HepG2 (cell line): Measurements from ENCODE around the gene GNGT2. TPM values are rescaled to one million over a fixed set of nuclear protein-coding genes. Genes with fewer than 3 reads are reported as not detected.
A peak's percentile ranks its signal among the peaks of the same experiment; 100 is the strongest.

Experiments
- ARID2 ChIP-seq: sonication (generic); formaldehyde crosslinking; IDR thresholded peaks from 2 replicates; pipeline ENCODE4 v1.8.1; 2022; ENCODE audit warnings: mild to moderate bottlenecking, missing genetic modification reagents, borderline replicate concordance
- BCL6 ChIP-seq: IDR thresholded peaks from 2 replicates; pipeline ENCODE4 v1.6.1; 2016; ENCODE audit warnings: missing genetic modification reagents, missing compliant biosample characterization
- CCDC6 ChIP-seq: sonication (generic); formaldehyde crosslinking; IDR thresholded peaks from 2 replicates; pipeline ENCODE4 v1.8.1; 2022; ENCODE audit warnings: mild to moderate bottlenecking, missing genetic modification reagents, moderate library complexity
- CEBPG ChIP-seq: IDR thresholded peaks from 2 replicates; pipeline ENCODE4 v1.6.1; 2016
- CREM ChIP-seq, 2 experiments: sonication (generic) in 1 of 2; formaldehyde crosslinking in 1 of 2; IDR thresholded peaks; 2 replicates each; pipeline versions ENCODE4 v1.4.0 to v1.6.1; 2016 to 2020; ENCODE audit warnings: antibody characterized with exemption in 1 of 2, mild to moderate bottlenecking in 1 of 2, missing genetic modification reagents in 1 of 2
- ETV5 ChIP-seq: IDR thresholded peaks from 2 replicates; pipeline ENCODE4 v1.6.1; 2018; ENCODE audit warnings: missing biosample characterization, missing genetic modification reagents, inconsistent platforms, borderline replicate concordance
- KLF13 ChIP-seq: sonication (generic); formaldehyde crosslinking; IDR thresholded peaks from 2 replicates; pipeline ENCODE4 v1.4.0; 2020; ENCODE audit warnings: mild to moderate bottlenecking, missing genetic modification reagents
- MATR3 ChIP-seq: sonication (generic); formaldehyde crosslinking; IDR thresholded peaks from 2 replicates; pipeline ENCODE4 v1.4.0; 2020; ENCODE audit warnings: missing genetic modification reagents
- MIER2 ChIP-seq: IDR thresholded peaks from 2 replicates; pipeline ENCODE4 v1.6.1; 2016; ENCODE audit warnings: missing biosample characterization, missing genetic modification reagents
- MYNN ChIP-seq: sonication (generic); formaldehyde crosslinking; IDR thresholded peaks from 2 replicates; pipeline ENCODE4 v1.4.0; 2020; ENCODE audit warnings: mild to moderate bottlenecking, low read depth, missing genetic modification reagents
- NFE2L2 ChIP-seq: fragments of 150-350 bp; IDR thresholded peaks from 2 replicates; pipeline ENCODE4 v1.6.1; 2014; ENCODE audit warnings: low read length
- PAX8 ChIP-seq: sonication (generic); formaldehyde crosslinking; IDR thresholded peaks from 2 replicates; pipeline ENCODE4 v1.8.0; 2022; ENCODE audit warnings: mild to moderate bottlenecking, missing genetic modification reagents, borderline replicate concordance
- PHF20 ChIP-seq: sonication (generic); formaldehyde crosslinking; IDR thresholded peaks from 2 replicates; pipeline ENCODE4 v1.5.0; 2020; ENCODE audit warnings: mild to moderate bottlenecking, missing genetic modification reagents
- RBFOX2 ChIP-seq: fragments of 200-400 bp; formaldehyde crosslinking; IDR thresholded peaks from 2 replicates; pipeline ENCODE4 v1.6.1; 2017; ENCODE audit warnings: low read depth, mild to moderate bottlenecking, low read length
- RNF2 ChIP-seq: fragments of 450-650 bp; conservative IDR thresholded peaks from 2 replicates; pipeline ENCODE4 v1.6.1; 2016; ENCODE audit warnings: low read depth
- TAF1 ChIP-seq: sonication (generic); formaldehyde crosslinking; IDR thresholded peaks from 2 replicates; pipeline ENCODE4 v1.4.0; 2020; ENCODE audit warnings: missing genetic modification reagents
- TCF7 ChIP-seq: sonication (generic); IDR thresholded peaks from 2 replicates; pipeline ENCODE4 v1.6.1; 2016; ENCODE audit warnings: antibody characterized with exemption, low read depth
- ZBTB7B ChIP-seq: sonication (generic); formaldehyde crosslinking; IDR thresholded peaks from 2 replicates; pipeline ENCODE4 v1.4.0; 2020; ENCODE audit warnings: missing genetic modification reagents
- ZKSCAN1 ChIP-seq: fragments of 150-350 bp; IDR thresholded peaks from 2 replicates; pipeline ENCODE4 v1.6.1; 2014; ENCODE audit warnings: low read length
- ZNF20 ChIP-seq: sonication (generic); formaldehyde crosslinking; IDR thresholded peaks from 2 replicates; pipeline ENCODE4 v1.4.0; 2020; ENCODE audit warnings: mild to moderate bottlenecking, moderate library complexity, missing genetic modification reagents
- ZNF260 ChIP-seq: sonication (generic); formaldehyde crosslinking; IDR thresholded peaks from 2 replicates; pipeline ENCODE4 v1.4.0; 2020; ENCODE audit warnings: missing genetic modification reagents, low read depth, mild to moderate bottlenecking, borderline replicate concordance
- ZNF275 ChIP-seq: sonication (generic); formaldehyde crosslinking; IDR thresholded peaks from 2 replicates; pipeline ENCODE4 v1.8.0; 2022; ENCODE audit warnings: missing genetic modification reagents, mild to moderate bottlenecking, inconsistent platforms, borderline replicate concordance
- ZNF382 ChIP-seq: sonication (generic); formaldehyde crosslinking; IDR thresholded peaks from 2 replicates; pipeline ENCODE4 v1.5.0; 2020; ENCODE audit warnings: missing genetic modification reagents, mild to moderate bottlenecking, borderline replicate concordance
- ZNF501 ChIP-seq: sonication (generic); formaldehyde crosslinking; IDR thresholded peaks from 2 replicates; pipeline ENCODE4 v1.5.1; 2020; ENCODE audit warnings: mild to moderate bottlenecking, moderate library complexity, missing genetic modification reagents
- polyA plus RNA-seq, 8 experiments: library from polyadenylated mRNA; depleted of rRNA in 3 of 8; stranded (reverse) in 7 of 8; unstranded in 1 of 8; fragments of >200 nt; fragmentation: Illumina TruSeq in 4 of 8; extraction: Trizol in 4 of 8; gene quantifications; 2 replicates each; pipeline versions ENCODE4 v1.2.1 to v1.2.3, GENCODE V29; 2011 to 2016; ENCODE audit warnings: low read depth in 4 of 8, missing spikeins in 1 of 8, mixed read lengths in 1 of 8; ENCODE audit not compliant: insufficient read depth in 1 of 8
- total RNA-seq, 5 experiments: library from RNA; depleted of rRNA; stranded (reverse); fragments of >200 nt; fragmentation: Illumina TruSeq; extraction: Trizol; gene quantifications; 2 replicates each; pipeline ENCODE4 v1.2.3, GENCODE V29; 2016; ENCODE audit warnings: low read depth in 1 of 5
- TF ChIP-seq, protein P1 (sequence below): sonication (generic); formaldehyde crosslinking; IDR thresholded peaks from 2 replicates; pipeline ENCODE4 v1.8.0; 2022; ENCODE audit warnings: missing genetic modification reagents, mild to moderate bottlenecking, moderate library complexity, borderline replicate concordance
- TF ChIP-seq, protein P2 (sequence below): sonication (generic); formaldehyde crosslinking; conservative IDR thresholded peaks from 2 replicates; pipeline ENCODE4 v1.4.0; 2020; ENCODE audit warnings: missing genetic modification reagents

GNGT2 gene
- total and polyA plus RNA-seq, 2 of the 13 experiments (the other 11 are each of a cell fraction or from before 2014, with no cell fraction given) = not detected

DNA sequence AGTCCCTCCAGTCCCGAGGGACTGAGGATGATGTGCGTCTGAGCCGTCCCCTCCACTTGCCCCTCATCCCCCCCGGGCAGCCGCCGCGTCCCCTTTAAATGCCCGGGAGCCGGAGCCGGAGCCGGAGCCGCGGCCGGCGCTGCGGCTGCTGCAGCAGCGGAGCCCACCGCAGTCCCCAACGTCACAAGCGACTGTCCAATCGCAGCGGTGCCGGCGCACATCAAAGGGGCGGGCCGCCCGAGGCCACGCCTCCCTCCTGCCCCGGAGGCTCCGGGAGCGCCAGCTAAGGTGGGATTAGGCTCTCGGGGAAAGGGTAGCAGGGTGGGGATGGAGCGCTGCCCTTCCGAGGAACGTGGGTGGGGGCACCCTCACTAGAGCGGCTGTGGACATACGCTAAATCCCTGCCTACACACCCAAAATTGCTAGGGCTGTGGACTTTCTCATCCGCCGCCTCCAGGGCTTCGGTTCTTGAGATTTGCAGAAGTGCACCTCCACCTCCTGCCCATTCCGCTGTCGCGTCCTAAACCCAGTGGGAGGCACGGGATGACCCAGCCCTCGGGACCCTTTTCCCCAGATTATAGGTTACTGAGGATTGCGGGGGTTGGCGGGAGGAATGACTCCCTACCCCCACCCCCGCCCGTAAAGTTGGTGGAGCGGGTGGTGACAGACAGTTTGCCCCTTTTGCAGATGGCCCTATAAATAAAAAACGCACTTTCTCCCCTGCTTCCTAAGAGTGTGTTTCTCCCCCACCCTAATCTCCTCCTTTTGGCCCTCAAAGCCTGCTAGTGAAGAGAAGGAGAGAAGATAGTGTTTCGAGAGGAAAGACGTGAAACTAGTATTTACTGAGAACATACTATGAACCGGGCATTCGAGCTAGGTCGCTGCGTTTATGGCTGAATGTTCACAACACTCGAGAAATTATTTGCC, 20.5 kb upstream of the GNGT2 start, which contains the start of gene PHOSPHO1 (continued):
- TF ChIP-seq ZNF501 (peak; percentile 52), KLF13 (CRISPR knock-in tag) (no peak), PAX8 (no peak), CREM (IDR thresholded peaks at IDR 0.05) (no peak), CREM (CRISPR knock-in tag; IDR thresholded peaks at IDR 0.05) (no peak), RNF2 (0 out of 2 replicates have a peak, but pooled peaks have one; percentile 36), NFE2L2 (no peak), PHF20 (no peak), ZNF382 (no peak), ZNF260 (CRISPR knock-in tag) (no peak), CEBPG (no peak), BCL6 (CRISPR knock-in tag) (no peak), ZKSCAN1 (no peak), ETV5 (CRISPR knock-in tag) (no peak), TCF7 (peak; percentile 84), ZBTB7B (CRISPR knock-in tag) (peak; percentile 60; the same call in 1 of the 2 replicates), ZNF275 (CRISPR knock-in tag) (no peak), ARID2 (CRISPR knock-in tag) (no peak), RBFOX2 (no peak), MATR3 (CRISPR knock-in tag) (no peak), MYNN (CRISPR knock-in tag) (no peak), CCDC6 (CRISPR knock-in tag) (no peak), ZNF20 (CRISPR knock-in tag) (no peak), MIER2 (peak; percentile 31; the same call in 1 of the 2 replicates), TAF1 (CRISPR knock-in tag) (no peak)
- TF ChIP-seq, protein P1, sequence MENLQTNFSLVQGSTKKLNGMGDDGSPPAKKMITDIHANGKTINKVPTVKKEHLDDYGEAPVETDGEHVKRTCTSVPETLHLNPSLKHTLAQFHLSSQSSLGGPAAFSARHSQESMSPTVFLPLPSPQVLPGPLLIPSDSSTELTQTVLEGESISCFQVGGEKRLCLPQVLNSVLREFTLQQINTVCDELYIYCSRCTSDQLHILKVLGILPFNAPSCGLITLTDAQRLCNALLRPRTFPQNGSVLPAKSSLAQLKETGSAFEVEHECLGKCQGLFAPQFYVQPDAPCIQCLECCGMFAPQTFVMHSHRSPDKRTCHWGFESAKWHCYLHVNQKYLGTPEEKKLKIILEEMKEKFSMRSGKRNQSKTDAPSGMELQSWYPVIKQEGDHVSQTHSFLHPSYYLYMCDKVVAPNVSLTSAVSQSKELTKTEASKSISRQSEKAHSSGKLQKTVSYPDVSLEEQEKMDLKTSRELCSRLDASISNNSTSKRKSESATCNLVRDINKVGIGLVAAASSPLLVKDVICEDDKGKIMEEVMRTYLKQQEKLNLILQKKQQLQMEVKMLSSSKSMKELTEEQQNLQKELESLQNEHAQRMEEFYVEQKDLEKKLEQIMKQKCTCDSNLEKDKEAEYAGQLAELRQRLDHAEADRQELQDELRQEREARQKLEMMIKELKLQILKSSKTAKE (CRISPR knock-in tag) = no peak
- TF ChIP-seq, protein P2, sequence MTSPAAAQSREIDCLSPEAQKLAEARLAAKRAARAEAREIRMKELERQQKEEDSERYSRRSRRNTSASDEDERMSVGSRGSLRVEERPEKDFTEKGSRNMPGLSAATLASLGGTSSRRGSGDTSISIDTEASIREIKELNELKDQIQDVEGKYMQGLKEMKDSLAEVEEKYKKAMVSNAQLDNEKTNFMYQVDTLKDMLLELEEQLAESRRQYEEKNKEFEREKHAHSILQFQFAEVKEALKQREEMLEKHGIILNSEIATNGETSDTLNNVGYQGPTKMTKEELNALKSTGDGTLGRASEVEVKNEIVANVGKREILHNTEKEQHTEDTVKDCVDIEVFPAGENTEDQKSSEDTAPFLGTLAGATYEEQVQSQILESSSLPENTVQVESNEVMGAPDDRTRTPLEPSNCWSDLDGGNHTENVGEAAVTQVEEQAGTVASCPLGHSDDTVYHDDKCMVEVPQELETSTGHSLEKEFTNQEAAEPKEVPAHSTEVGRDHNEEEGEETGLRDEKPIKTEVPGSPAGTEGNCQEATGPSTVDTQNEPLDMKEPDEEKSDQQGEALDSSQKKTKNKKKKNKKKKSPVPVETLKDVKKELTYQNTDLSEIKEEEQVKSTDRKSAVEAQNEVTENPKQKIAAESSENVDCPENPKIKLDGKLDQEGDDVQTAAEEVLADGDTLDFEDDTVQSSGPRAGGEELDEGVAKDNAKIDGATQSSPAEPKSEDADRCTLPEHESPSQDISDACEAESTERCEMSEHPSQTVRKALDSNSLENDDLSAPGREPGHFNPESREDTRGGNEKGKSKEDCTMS (CRISPR knock-in tag) = no peak
